Caco-2 (cell line): Measurements from ENCODE around the gene CRYBG1. TPM values are rescaled to one million over a fixed set of nuclear protein-coding genes. Genes with fewer than 3 reads are reported as not detected.
A peak's percentile ranks its signal among the peaks of the same experiment; 100 is the strongest.

Experiments used
- BruUV-seq: library from RNA; stranded (reverse); fragments of 400-500 nt; replicated peaks from 2 replicates; lab custom pipeline; 2021; lab: Mats Ljungman, UMichigan
- CTCF ChIA-PET: fragments of 300-600 bp; sonication (Branson Sonifier 250); formaldehyde crosslinking; loops from one replicate; lab custom pipeline; 2022; ENCODE audit warnings: antibody characterized with exemption; lab: Charles Lee
- POLR2A ChIA-PET: fragments of 300-600 bp; sonication (Branson Sonifier 250); formaldehyde crosslinking; loops from one replicate; lab custom pipeline; 2022; ENCODE audit warnings: antibody characterized with exemption; lab: Charles Lee
- DNase-seq, 2 experiments: peaks; one replicate each; pipeline versions ENCODE4 v3.0.0 to v3.0.0-alpha.2; 2020 to 2022
- H3K27me3 ChIP-seq: replicated peaks from 2 replicates; pipeline ENCODE4 v1.6.0; 2011; ENCODE audit warnings: low read length; ENCODE audit not compliant: control insufficient read depth, insufficient read depth
- H3K36me3 ChIP-seq: 2 replicates; pipeline ENCODE4 v1.5.1; 2011; ENCODE audit warnings: low read length; ENCODE audit not compliant: control insufficient read depth, insufficient read depth
- H3K4me1 ChIP-seq: fragments of 250-450 bp; sonication (Bioruptor Pico); 2 replicates; pipeline ENCODE4 v1.5.1; 2020; ENCODE audit warnings: mild to moderate bottlenecking
- H3K4me3 ChIP-seq: 2 replicates; pipeline ENCODE4 v1.5.1; 2011; ENCODE audit warnings: low read depth, mild to moderate bottlenecking, control low read depth, low read length
- H3K9me3 ChIP-seq: fragments of 250-450 bp; sonication (Bioruptor Pico); 2 replicates; pipeline ENCODE4 v1.5.1; 2020; ENCODE audit warnings: mild to moderate bottlenecking, moderate library complexity
- H3K27ac Mint-ChIP-seq: one replicate; pipeline ENCODE4 v1.8.0; 2022; ENCODE audit warnings: mixed read lengths; ENCODE audit not compliant: unreplicated experiment
- H3K27me3 Mint-ChIP-seq: one replicate; pipeline ENCODE4 v1.8.0; 2022; ENCODE audit warnings: mixed read lengths; ENCODE audit not compliant: insufficient read depth, unreplicated experiment
- H3K36me3 Mint-ChIP-seq: one replicate; pipeline ENCODE4 v1.8.0; 2022; ENCODE audit warnings: mild to moderate bottlenecking, mixed read lengths; ENCODE audit not compliant: insufficient read depth, unreplicated experiment
- H3K4me1 Mint-ChIP-seq: one replicate; pipeline ENCODE4 v1.8.0; 2022; ENCODE audit warnings: low read depth, mixed read lengths; ENCODE audit not compliant: unreplicated experiment
- H3K4me3 Mint-ChIP-seq: one replicate; pipeline ENCODE4 v1.8.0; 2022; ENCODE audit warnings: mild to moderate bottlenecking, moderate library complexity, mixed read lengths; ENCODE audit not compliant: unreplicated experiment
- H3K9me3 Mint-ChIP-seq: one replicate; pipeline ENCODE4 v1.8.0; 2022; ENCODE audit warnings: mixed read lengths; ENCODE audit not compliant: unreplicated experiment
- intact Hi-C: fragments of 100-400 bp; cut with micrococcal nuclease; formaldehyde crosslinking; loops from one replicate; pipeline ENCODE4 v1.10.0; 2022; ENCODE audit not compliant: unreplicated experiment
- total RNA-seq: library from RNA; stranded (reverse); gene quantifications from 2 replicates; pipeline ENCODE4 v1.2.3, GENCODE V29; 2022
- TF ChIP-seq, protein P1 (sequence below), 2 experiments: fragments of 200-600 bp in 1 of 2; IDR thresholded peaks; 1 replicate in 1 of 2; 2 replicates in 1 of 2; pipeline versions ENCODE4 v1.5.1 to v1.8.0; 2011 to 2022; ENCODE audit warnings: antibody characterized with exemption in 1 of 2, control low read depth in 1 of 2, inconsistent platforms in 1 of 2, low read depth in 1 of 2, low read length in 1 of 2, mild to moderate bottlenecking in 1 of 2, moderate library complexity in 1 of 2; ENCODE audit not compliant: insufficient read depth in 1 of 2, severe bottlenecking in 1 of 2, unreplicated experiment in 1 of 2

The CRYBG1 gene
- total RNA-seq, 1 experiment from 2014 or later = 13.2 TPM

GRCh38 chr6:106511288-106512047 lies 151.0 kb downstream of the CRYBG1 start:
- peak overlapping the region; percentile 91 for H3K4me3 Mint-ChIP-seq
- BruUV-seq = no TSS peak
- H3K9me3 ChIP-seq = no peaks in the 10 kb centered on the region
- peaks cover 12% of the 10 kb centered on the region for H3K4me1 Mint-ChIP-seq
- intact Hi-C loops = loop anchor here (2.0 kb wide), 3 partner anchors 37 to 65 kb away; no protein-coding TSS in a partner anchor
- DNase-seq = peak in 1 of 2 experiments; percentile 41
- H3K27me3 ChIP-seq = no peaks in the 10 kb centered on the region; the same call in none of the 2 replicates
- H3K36me3 Mint-ChIP-seq = no peaks in the 10 kb centered on the region
- peak overlapping the region; percentile 78 for H3K4me3 ChIP-seq
- H3K4me1 ChIP-seq = peaks cover 6% of the 10 kb centered on the region; the same call in 1 of the 2 replicates
- POLR2A ChIA-PET = no interaction called here
- no peaks in the 10 kb centered on the region for H3K9me3 Mint-ChIP-seq
- H3K27ac Mint-ChIP-seq = peak overlapping the region; percentile 66
- CTCF ChIA-PET = interaction anchor here (1.0 to 1.6 kb wide), 4 partner anchors 55 to 486 kb away, joined by 3 to 5 read pairs (median 3); no protein-coding TSS in a partner anchor
- peaks cover 5% of the 10 kb centered on the region for H3K27me3 Mint-ChIP-seq
- TF ChIP-seq, protein P1, sequence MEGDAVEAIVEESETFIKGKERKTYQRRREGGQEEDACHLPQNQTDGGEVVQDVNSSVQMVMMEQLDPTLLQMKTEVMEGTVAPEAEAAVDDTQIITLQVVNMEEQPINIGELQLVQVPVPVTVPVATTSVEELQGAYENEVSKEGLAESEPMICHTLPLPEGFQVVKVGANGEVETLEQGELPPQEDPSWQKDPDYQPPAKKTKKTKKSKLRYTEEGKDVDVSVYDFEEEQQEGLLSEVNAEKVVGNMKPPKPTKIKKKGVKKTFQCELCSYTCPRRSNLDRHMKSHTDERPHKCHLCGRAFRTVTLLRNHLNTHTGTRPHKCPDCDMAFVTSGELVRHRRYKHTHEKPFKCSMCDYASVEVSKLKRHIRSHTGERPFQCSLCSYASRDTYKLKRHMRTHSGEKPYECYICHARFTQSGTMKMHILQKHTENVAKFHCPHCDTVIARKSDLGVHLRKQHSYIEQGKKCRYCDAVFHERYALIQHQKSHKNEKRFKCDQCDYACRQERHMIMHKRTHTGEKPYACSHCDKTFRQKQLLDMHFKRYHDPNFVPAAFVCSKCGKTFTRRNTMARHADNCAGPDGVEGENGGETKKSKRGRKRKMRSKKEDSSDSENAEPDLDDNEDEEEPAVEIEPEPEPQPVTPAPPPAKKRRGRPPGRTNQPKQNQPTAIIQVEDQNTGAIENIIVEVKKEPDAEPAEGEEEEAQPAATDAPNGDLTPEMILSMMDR (IDR thresholded peaks at IDR 0.05; ENCODE audit: insufficient read depth in 1 of 2, low read depth in 1 of 2, low read length in 1 of 2, severe bottlenecking in 1 of 2, unreplicated experiment in 1 of 2) = no peak
- H3K36me3 ChIP-seq = no peaks in the 10 kb centered on the region

- CTCF ChIA-PET = interaction anchor here (0.6 to 1.6 kb wide), 5 partner anchors 54 to 534 kb away, joined by 3 to 5 read pairs (median 3); no protein-coding TSS in a partner anchor
- no TSS peak for BruUV-seq
- Histone ChIP-seq H3K4me1 (peaks cover 6% of the 10 kb centered on the region; the same call in 1 of the 2 replicates), H3K27me3 (no peaks in the 10 kb centered on the region; the same call in none of the 2 replicates), H3K36me3 (no peaks in the 10 kb centered on the region), H3K4me3 (peak overlapping the region; percentile 78), H3K9me3 (no peaks in the 10 kb centered on the region)
- intact Hi-C loops = loop anchor here (2.0 kb wide), 3 partner anchors 36 to 66 kb away; no protein-coding TSS in a partner anchor
- Mint-ChIP-seq H3K9me3 (no peaks in the 10 kb centered on the region), H3K4me1 (peaks cover 12% of the 10 kb centered on the region), H3K27ac (peak overlapping the region; percentile 66), H3K4me3 (peak overlapping the region; percentile 91), H3K36me3 (no peaks in the 10 kb centered on the region), H3K27me3 (peaks cover 5% of the 10 kb centered on the region)
- TF ChIP-seq, protein P1 (IDR thresholded peaks at IDR 0.05; ENCODE audit: insufficient read depth in 1 of 2, low read depth in 1 of 2, low read length in 1 of 2, severe bottlenecking in 1 of 2, unreplicated experiment in 1 of 2) = peak in 1 of 2 experiments; percentile 42
- peak; percentile 53 to 68 for DNase-seq
- POLR2A ChIA-PET = no interaction called here
These were observed 151.8 kb downstream of the CRYBG1 start for GRCh38 chr6:106512048-106512967.
